BE2C (cell line): Measurements from ENCODE around the gene LRIF1.

ENCODE experiments used
- DNase-seq: peaks from one replicate; pipeline ENCODE4 v3.0.0-alpha.2; 2020
- H3K27me3 ChIP-seq: fragments of 250-450 bp; sonication (Bioruptor Pico); 2 replicates; pipeline ENCODE4 v1.5.1; 2020; ENCODE audit warnings: mild to moderate bottlenecking
- H3K36me3 ChIP-seq: fragments of 250-450 bp; sonication (Bioruptor Pico); 2 replicates; pipeline ENCODE4 v1.5.1; 2020; ENCODE audit warnings: mild to moderate bottlenecking
- H3K4me1 ChIP-seq: fragments of 250-450 bp; sonication (Bioruptor Pico); 2 replicates; pipeline ENCODE4 v1.5.1; 2020
- H3K4me3 ChIP-seq: 2 replicates; pipeline ENCODE4 v1.5.1; 2011; ENCODE audit warnings: low read depth, low read length
- H3K9me3 ChIP-seq: fragments of 250-450 bp; sonication (Bioruptor Pico); 2 replicates; pipeline ENCODE4 v1.5.1; 2020
- CTCF ChIP-seq: IDR thresholded peaks from 2 replicates; pipeline ENCODE4 v1.5.1; 2012; ENCODE audit warnings: mild to moderate bottlenecking, low read depth, low read length

LRIF1 gene

GRCh38 chr1:110975265-110975664 is 11.5 kb upstream of the LRIF1 start:
- no peak for TF ChIP-seq CTCF
- Histone ChIP-seq H3K9me3 (no peaks in the 10 kb centered on the region), H3K4me1 (no peaks in the 10 kb centered on the region), H3K27me3 (no peaks in the 10 kb centered on the region; the same call in 1 of the 2 replicates), H3K4me3 (no peak overlapping the region), H3K36me3 (no peaks in the 10 kb centered on the region)
- DNase-seq: no peak

DNA sequence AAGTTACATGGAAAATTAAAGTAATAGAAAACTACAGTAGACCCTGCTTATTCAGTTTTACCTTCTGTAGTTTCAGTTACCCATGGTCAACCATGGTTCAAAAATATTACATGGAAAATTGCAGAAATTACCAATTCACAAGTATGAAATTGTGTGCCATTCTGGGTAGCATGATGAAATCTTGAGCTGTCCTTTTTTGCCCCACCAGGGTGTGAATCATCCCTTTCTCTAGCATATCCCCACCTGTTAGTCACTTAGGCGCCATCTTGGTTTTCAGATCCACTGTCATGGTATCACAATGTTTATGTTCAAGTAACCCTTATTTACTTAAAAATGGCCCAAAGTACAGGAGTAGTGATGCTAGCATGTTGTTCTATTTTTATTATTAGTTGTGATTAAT is 3.5 kb upstream of the LRIF1 start:
- DNase-seq: no peak
- H3K27me3 ChIP-seq: no peaks in the 10 kb centered on the region
- no peak for TF ChIP-seq CTCF
- no peaks in the 10 kb centered on the region; the same call in 1 of the 2 replicates for H3K9me3 ChIP-seq
- no peaks in the 10 kb centered on the region for H3K36me3 ChIP-seq
- H3K4me3 ChIP-seq: no peak overlapping the region
- H3K4me1 ChIP-seq: no peaks in the 10 kb centered on the region

- no peak for TF ChIP-seq CTCF
- no peak for DNase-seq
- H3K36me3 ChIP-seq: no peaks in the 10 kb centered on the region
- H3K4me1 ChIP-seq: no peaks in the 10 kb centered on the region
- H3K9me3 ChIP-seq: no peaks in the 10 kb centered on the region; the same call in none of the 2 replicates
- H3K27me3 ChIP-seq: no peaks in the 10 kb centered on the region
- peak overlapping the region; percentile 82 for H3K4me3 ChIP-seq
Observed at GRCh38 chr1:110964455-110964903, 757 bp upstream of the LRIF1 start.

DNA sequence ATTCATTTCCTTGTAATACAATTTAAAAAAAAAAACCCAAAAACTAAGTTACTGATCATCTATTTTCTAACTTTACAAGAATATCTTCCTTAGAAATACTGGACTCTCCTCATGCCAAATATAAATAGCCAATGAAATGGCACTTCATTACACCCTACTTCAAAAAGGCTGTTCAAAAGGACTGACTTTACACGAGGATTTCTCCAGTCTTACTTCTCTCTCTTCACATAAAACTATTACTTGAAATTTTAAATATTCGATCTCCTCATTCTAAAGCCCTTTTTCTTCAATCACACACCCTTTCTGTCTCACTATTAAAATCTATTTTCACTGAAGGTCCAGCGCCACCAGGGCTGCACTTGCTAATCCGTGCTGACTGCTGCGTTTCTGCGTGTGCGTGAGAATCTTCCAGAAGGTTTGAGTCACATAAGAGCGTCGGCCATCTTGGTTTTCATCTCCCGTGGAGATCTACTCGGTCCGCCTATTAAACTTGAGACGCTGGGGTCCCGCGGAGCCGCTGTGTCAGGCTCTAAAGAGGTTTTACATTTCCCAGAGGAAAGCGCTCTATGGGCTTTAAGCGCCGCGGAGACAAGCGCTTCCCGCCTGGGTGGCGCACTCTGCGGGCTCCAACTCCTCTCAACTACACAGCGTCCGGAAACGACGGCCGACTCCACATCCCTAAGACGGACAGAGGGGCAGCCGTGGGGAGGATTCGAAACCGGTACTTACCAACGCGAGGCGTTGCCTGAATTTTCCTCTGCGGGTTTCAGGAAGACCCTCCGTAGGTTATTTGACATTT is 631 bp downstream of the LRIF1 start:
- peak overlapping the region; percentile 82 for H3K4me3 ChIP-seq
- no peaks in the 10 kb centered on the region; the same call in none of the 2 replicates for H3K9me3 ChIP-seq
- H3K27me3 ChIP-seq: no peaks in the 10 kb centered on the region
- H3K4me1 ChIP-seq: no peaks in the 10 kb centered on the region
- no peaks in the 10 kb centered on the region for H3K36me3 ChIP-seq
- peak; percentile 45 for DNase-seq
- TF ChIP-seq CTCF: no peak

GRCh38 chr1:110961902-110962301 is 1.8 kb downstream of the LRIF1 start:
- TF ChIP-seq CTCF: no peak
- Histone ChIP-seq H3K9me3 (no peaks in the 10 kb centered on the region; the same call in none of the 2 replicates), H3K4me3 (no peak overlapping the region), H3K36me3 (no peaks in the 10 kb centered on the region), H3K4me1 (no peaks in the 10 kb centered on the region), H3K27me3 (no peaks in the 10 kb centered on the region)
- DNase-seq: no peak

- Histone ChIP-seq H3K4me3 (no peak overlapping the region), H3K27me3 (no peaks in the 10 kb centered on the region), H3K9me3 (no peaks in the 10 kb centered on the region; the same call in none of the 2 replicates), H3K36me3 (no peaks in the 10 kb centered on the region), H3K4me1 (no peaks in the 10 kb centered on the region)
- no peak for TF ChIP-seq CTCF
- no peak for DNase-seq
Observed at GRCh38 chr1:110960777-110961420, 2.8 kb downstream of the LRIF1 start.
